Islet of Langerhans (tissue), 1 donor: Measurements from ENCODE around the gene TBC1D2B.

Source experiments
- FAIRE-seq: peaks from one replicate; lab custom pipeline; 2011; peaks lifted over from hg19 to GRCh38; lab: Jason Lieb, UNC

TBC1D2B gene

DNA sequence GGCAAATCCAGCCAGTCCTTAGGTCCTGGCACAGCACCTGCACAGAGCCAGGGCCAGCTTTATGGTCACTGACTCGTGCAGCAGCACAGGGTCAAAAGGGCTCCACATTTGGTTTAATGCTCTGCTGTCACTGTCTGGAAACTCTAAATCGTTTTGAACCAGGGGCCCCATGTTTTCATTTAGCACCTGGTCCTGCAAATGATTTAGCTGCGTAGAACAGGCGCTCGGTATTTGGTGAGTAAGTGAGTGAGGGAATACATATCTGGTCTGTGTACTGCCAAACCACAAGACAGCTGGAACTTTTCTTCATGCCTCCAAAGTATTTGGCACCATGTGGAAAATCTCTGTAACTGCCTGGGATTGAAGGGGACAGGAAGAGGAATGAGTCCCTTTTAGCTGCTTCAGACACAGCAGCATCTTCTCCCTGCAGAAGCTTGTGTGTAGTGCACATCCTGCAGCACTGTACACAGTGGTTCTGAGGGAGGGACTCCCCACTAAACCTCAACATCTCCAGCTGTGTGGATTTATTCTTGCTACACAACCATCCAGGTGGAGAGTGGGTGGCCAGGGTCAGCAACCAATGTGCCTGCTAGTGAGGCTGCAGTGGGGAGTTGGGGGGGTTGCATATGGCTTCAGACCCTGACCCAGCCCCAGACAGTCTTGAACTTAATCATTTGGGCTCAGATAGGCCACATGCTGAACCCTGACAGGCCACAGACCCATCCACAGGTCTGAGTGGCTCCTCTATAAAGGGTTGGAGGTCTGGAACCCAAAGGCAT lies 15.9 kb upstream of the TBC1D2B start:
- no peak for FAIRE-seq

GRCh38 chr15:78092261-78093041 lies 14.9 kb upstream of the TBC1D2B start, which contains the start of gene SH2D7:
Gene SH2D7 (plus strand): TSS chr15:78092561. CDS start chr15:78092585, 24 bp downstream.
- FAIRE-seq, result no peak

- FAIRE-seq, result no peak
These were observed 13.0 kb upstream of the TBC1D2B start for GRCh38 chr15:78090422-78091063.

DNA sequence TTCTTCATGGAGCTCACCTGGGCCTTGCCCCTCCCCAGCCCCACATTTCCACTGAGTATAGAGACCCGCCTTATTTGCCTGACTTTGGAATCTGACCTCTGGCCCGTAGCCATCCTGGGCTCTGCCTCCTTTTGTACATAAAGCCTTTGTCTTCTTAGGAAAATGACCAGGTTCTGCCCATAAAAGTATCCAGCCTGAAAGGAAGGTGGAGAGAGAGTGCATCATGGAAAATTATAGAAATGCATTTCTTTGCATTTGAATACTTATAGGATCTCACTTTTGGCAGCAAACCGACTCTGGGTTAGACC lies 11.2 kb upstream of the TBC1D2B start:
- FAIRE-seq, result no peak

DNA sequence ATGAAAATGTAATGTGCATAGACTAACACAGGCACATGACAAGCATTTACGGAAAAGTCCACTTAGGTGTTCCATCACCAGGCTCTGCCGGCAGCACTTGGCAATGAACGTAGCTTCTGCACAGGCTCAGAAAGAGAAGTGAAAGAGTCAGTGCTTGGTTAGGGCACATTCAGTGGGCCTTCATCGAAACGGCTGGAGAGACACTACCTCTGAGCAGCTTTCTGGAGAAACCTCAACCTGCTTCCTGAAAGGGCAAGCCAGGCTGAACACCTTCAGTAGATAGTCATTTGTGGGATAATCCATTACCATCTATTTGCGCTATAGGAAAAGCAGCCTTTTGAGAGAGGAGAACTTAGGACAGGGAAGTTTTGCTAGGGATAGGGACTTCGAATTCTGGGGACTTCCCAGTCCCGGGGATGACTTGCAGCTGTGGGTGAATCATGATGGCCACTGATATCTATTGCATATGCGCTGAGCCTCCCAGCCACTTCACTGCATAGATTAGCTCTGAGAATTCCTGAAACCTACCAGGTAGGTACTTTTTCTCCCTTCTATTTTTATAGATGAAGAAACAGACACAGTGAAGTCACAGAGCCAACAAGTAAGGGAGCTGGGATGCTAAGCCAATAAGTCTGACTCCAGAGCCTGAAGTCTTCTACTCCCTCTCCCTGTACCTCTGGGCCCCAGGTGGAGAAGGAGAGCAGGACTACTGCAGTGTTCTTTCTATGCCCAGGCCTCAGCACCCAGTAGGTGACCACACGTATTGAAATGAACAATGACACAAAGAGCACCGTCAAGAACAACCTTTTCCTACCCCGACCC lies 10.7 kb upstream of the TBC1D2B start:
- no peak for FAIRE-seq

GRCh38 chr15:78085928-78086327 lies 8.4 kb upstream of the TBC1D2B start:
- no peak for FAIRE-seq

- FAIRE-seq, result no peak
These were observed 6.9 kb upstream of the TBC1D2B start for GRCh38 chr15:78084449-78084750.

DNA sequence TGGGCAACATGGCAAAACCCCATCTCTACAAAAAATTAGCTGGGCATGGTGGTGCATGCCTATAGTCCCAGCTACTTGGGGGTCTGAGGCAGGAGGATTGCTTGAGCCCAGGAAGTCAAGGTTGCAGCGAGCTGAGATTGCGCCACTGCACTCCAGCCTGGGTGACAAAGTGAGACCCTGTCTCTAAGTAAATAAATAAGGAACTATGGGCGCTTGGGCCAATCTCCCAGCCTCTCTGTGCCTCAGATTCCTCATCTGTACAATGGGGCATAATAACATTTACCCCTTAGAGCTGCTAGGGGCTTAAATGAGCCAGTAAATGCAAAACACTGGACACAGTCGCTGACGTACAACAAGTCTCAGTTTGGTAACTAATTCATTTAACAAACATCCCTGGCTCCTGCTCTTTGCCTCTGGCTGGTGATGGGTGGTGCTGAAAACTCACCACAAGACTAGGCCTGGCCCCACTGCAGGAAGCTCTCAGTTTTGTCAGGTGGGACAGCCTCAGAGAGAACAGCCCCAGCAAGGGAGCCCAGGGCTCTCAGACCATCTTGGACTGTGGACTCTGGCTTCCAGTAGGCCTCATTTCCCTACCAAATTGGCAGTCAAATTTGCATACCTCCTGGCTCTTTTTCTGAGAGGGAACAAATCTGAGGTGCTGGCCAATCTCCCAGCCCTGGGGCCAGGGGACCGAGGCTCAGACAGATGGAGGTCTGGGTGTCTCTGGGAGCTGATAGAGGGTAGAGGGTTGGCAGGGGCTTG lies 6.4 kb upstream of the TBC1D2B start:
- no peak for FAIRE-seq

DNA sequence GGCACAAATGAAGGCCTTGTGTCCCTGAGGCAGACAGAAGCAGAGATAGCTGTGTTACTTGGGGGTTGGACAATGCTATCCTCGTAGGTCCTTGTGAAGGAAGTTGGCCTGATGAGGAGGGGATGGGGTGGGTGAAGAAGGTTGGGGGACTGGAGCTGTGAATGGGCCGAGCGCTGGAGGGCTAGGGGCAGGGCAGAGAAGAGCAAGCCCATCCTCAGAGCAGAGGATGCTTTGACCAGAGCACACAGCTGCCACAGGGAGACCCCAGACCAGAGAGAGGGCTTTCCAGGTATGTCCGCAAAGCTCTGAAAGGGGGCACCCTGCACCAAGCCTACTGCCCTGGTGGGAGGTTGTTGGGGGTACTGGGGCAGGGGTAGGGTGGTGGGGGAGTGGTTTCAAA lies 5.7 kb upstream of the TBC1D2B start:
- no peak for FAIRE-seq

GRCh38 chr15:78082743-78083110 lies 5.2 kb upstream of the TBC1D2B start:
- no peak for FAIRE-seq

GRCh38 chr15:78082106-78082742 lies 4.7 kb upstream of the TBC1D2B start:
- FAIRE-seq, result no peak

GRCh38 chr15:78080088-78080460 lies 2.6 kb upstream of the TBC1D2B start:
- FAIRE-seq, result no peak

- FAIRE-seq, result no peak
These were observed 2.0 kb upstream of the TBC1D2B start for GRCh38 chr15:78079298-78080087.

GRCh38 chr15:78077871-78078210 lies 330 bp upstream of the TBC1D2B start:
- FAIRE-seq, result no peak

- no peak for FAIRE-seq
These were observed 1.1 kb downstream of the TBC1D2B start for GRCh38 chr15:78076231-78077052.

DNA sequence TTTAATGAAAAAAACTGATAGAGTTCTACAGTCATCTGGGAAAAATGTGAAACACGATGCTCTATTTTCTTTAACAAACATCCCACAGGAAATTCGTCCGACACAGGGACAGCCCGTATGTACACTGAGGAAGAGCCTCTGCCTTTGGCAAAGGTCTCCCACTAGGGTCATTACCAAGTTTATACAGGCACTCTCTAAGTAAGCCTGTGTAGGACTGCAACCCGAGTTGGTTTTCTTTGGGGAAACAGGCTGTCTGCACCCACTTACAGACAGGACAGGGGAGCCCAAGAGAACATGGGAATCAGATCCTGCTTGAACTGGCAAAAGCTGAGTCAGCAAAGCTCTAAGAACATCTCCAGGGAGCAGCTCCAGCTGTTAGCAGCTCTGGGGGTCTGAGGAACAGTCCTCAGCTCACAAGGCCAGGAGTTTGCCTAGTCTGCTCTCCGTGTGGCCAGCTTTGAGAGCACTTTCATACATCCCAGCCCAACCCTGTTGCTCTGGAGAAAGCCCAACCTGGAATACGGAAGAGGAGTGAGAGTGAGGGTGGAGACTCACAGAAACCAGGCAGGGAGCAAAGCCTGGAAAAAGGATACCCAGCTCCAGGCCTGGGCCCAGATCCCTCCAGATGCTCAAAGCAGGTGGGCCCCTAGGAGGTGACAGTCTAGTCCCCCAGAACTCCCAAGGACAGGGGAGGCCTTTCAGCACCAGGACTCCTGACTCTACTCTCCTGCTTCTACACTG lies 1.9 kb downstream of the TBC1D2B start:
- no peak for FAIRE-seq

DNA sequence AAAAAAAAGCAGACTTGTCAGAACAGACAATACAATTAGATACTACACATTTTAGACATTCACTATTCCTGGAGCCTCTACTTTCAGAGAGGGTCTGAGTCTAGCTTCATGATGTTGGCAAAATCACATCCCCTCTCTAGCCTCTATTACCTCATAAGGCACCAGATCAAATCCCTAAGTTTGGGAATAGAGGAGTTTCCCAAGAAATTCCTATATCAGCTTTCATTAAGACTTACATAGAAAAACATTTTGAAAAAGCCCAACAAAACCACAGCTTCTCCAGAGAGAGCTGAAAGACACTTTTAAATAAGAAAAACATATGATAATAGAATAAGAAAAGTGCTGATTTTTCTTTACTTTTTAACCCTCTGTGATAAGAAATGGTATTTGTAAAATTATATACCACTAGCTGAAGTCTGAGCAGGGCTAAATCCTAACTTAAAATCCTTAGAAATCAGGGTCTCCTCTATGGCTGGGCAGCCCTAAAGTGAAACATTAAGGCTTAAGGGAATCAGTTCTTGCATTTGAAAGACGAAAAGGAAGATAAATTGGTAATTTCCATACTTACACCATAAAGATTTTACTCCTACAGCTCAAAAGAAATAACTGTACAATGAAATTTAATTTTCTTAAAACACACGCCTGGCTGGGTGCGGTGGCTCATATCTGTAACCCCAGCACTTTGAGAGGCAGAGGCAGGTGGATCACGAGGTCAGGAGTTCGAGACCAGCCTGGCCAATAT lies 4.3 kb downstream of the TBC1D2B start:
- FAIRE-seq, result no peak
